Measurements from ENCODE around the gene ABLIM1. TPM values are rescaled to one million over a fixed set of nuclear protein-coding genes. Genes with fewer than 3 reads are reported as not detected.

The ABLIM1 gene
- total and polyA plus RNA-seq, 5 donors = 149 to 462 (median 411) TPM

GRCh38 chr10:114631666-114632417 is 26.2 kb downstream of the ABLIM1 start:
- ATAC-seq = peak; percentile 64 to 67
- intact Hi-C loops (cut with DNase I) = loop anchor here in 2 of 4 donors (10.0 kb wide), 2 partner anchors 53 to 133 kb away; no protein-coding TSS in a partner anchor
- H3K4me3 ChIP-seq (ENCODE audit: low read length) = peak overlapping the region; percentile 97
- peaks cover 14% of the 10 kb centered on the region for H3K4me1 ChIP-seq (ENCODE audit: control insufficient read depth, insufficient read depth, low read length)
- under 1% methylated on average over 53 of the region's 53 CpGs for WGBS
- DNase-seq = peak; percentile 59 to 84 (median 80)
- no peaks in the 10 kb centered on the region for H3K27me3 ChIP-seq (ENCODE audit: control insufficient read depth, insufficient read depth)
- no peaks in the 10 kb centered on the region for H3K9me3 ChIP-seq (ENCODE audit: control insufficient read depth, low read length)
- H3K27ac ChIP-seq (ENCODE audit: low read length) = peak overlapping the region; percentile 87

- H3K27ac ChIP-seq (ENCODE audit: low read length) = peak overlapping the region; percentile 87
- no peaks in the 10 kb centered on the region for H3K9me3 ChIP-seq (ENCODE audit: control insufficient read depth, low read length)
- peaks cover 16% of the 10 kb centered on the region for H3K4me1 ChIP-seq (ENCODE audit: control insufficient read depth, insufficient read depth, low read length)
- WGBS = 26% methylated on average over 9 of the region's 9 CpGs
- H3K27me3 ChIP-seq (ENCODE audit: control insufficient read depth, insufficient read depth) = no peaks in the 10 kb centered on the region
- no peak for ATAC-seq
- DNase-seq = no peak
- intact Hi-C loops (cut with DNase I) = loop anchor here in 2 of 4 donors (10.0 kb wide), 2 partner anchors 54 to 134 kb away; no protein-coding TSS in a partner anchor
- H3K4me3 ChIP-seq (ENCODE audit: low read length) = peak overlapping the region; percentile 97
These were observed 26.9 kb downstream of the ABLIM1 start for GRCh38 chr10:114631090-114631665.

DNA sequence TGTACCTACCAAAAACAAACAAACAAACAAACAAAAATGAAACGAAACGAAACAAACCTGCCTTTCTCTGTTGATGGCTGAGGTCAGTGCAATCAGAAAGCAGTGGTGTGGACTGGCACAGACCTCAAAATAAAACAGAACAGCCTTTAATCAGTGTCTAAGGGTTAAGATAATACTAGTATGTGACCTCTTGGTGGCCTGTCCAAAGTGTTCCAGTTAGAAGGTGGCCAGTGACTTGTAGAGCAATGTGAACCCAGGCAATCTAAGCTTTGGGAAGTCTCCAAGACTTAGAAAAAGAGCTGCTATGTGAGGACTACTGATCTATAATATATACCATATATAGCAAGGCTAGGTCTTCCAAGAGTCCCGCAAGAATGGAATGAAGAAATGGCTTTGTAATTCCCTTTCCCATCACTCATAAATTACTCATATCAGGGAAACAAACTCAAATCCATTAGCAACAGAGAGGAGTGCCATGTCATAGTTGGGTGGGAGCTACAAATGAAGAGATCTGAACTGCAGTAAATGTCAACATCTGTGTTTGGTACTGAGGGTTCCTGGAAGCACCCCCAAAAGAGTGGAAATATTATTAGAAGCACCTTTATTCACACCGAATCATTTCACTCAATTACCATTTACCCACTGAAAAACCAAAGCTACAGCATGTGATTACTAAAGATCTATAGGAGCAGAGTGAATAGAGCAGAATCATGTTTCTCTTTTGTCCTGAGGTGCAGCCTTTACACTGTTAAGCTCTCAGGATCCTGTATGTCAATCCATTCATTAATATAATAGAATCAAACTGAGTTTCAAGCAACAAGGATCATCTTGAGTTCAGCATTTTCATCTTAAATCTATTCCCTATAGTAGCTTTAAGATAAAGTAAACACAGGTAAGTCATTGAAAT is 28.0 kb downstream of the ABLIM1 start:
- intact Hi-C loops (cut with DNase I) = loop anchor here in 3 of 4 donors (5.0 to 10.0 kb wide), 4 partner anchors 52 to 135 kb away; no protein-coding TSS in a partner anchor
- no peak for DNase-seq
- Histone ChIP-seq H3K27ac (ENCODE audit: low read length) (peak overlapping the region; percentile 37), H3K9me3 (ENCODE audit: control insufficient read depth, low read length) (no peaks in the 10 kb centered on the region), H3K4me3 (ENCODE audit: low read length) (peak overlapping the region; percentile 97), H3K4me1 (ENCODE audit: control insufficient read depth, insufficient read depth, low read length) (peaks cover 10% of the 10 kb centered on the region), H3K27me3 (ENCODE audit: control insufficient read depth, insufficient read depth) (no peaks in the 10 kb centered on the region)
- WGBS = 63% methylated on average over 4 of the region's 4 CpGs
- peak; percentile 55 to 57 for ATAC-seq

- H3K27ac ChIP-seq (ENCODE audit: low read length) = peak overlapping the region; percentile 37
- 50% methylated on average over 9 of the region's 9 CpGs for WGBS
- H3K4me1 ChIP-seq (ENCODE audit: control insufficient read depth, insufficient read depth, low read length) = peaks cover 10% of the 10 kb centered on the region
- no peaks in the 10 kb centered on the region for H3K27me3 ChIP-seq (ENCODE audit: control insufficient read depth, insufficient read depth)
- ATAC-seq = peak; percentile 23 to 50
- no peak for DNase-seq
- peak overlapping the region; percentile 97 for H3K4me3 ChIP-seq (ENCODE audit: low read length)
- no peaks in the 10 kb centered on the region for H3K9me3 ChIP-seq (ENCODE audit: control insufficient read depth, low read length)
- intact Hi-C loops (cut with DNase I) = loop anchor here in 2 of 4 donors (5.0 to 10.0 kb wide), 2 partner anchors 53 to 74 kb away; no protein-coding TSS in a partner anchor
These were observed 28.8 kb downstream of the ABLIM1 start for GRCh38 chr10:114629083-114629823.

DNA sequence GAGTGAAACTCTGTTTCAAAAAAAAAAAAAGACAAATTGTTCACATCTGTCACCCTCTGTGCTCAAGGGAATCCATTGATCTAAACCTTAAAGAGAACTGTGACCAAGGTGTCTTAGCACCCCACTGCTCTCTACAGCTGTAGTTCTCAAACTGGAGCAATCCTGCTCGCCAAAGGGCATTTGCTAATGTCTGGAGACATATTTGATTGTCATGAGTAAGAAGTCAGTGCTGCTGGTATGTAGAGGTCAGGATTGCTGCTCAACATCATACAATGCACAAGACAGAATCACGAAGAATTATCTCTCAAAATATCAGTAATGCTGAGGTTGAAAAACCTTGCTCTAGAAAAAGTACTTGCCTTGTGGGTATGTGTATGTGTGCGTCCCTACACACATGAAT is 30.0 kb downstream of the ABLIM1 start:
- Histone ChIP-seq H3K4me1 (ENCODE audit: control insufficient read depth, insufficient read depth, low read length) (peaks cover 11% of the 10 kb centered on the region), H3K27ac (ENCODE audit: low read length) (peak overlapping the region; percentile 12), H3K4me3 (ENCODE audit: low read length) (no peak overlapping the region), H3K27me3 (ENCODE audit: control insufficient read depth, insufficient read depth) (no peaks in the 10 kb centered on the region), H3K9me3 (ENCODE audit: control insufficient read depth, low read length) (no peaks in the 10 kb centered on the region)
- ATAC-seq (no peak), DNase-seq (no peak)
- intact Hi-C loops (cut with DNase I) = loop anchor here in 2 of 4 donors (5.0 to 10.0 kb wide), 2 partner anchors 54 to 73 kb away; no protein-coding TSS in a partner anchor
- WGBS = 86% methylated on average over 3 of the region's 3 CpGs

GRCh38 chr10:114626841-114627240 is 31.2 kb downstream of the ABLIM1 start:
- Histone ChIP-seq H3K27ac (ENCODE audit: low read length) (no peak overlapping the region), H3K4me1 (ENCODE audit: control insufficient read depth, insufficient read depth, low read length) (peaks cover 7% of the 10 kb centered on the region), H3K4me3 (ENCODE audit: low read length) (no peak overlapping the region), H3K27me3 (ENCODE audit: control insufficient read depth, insufficient read depth) (no peaks in the 10 kb centered on the region), H3K9me3 (ENCODE audit: control insufficient read depth, low read length) (no peaks in the 10 kb centered on the region)
- intact Hi-C loops (cut with DNase I) = loop anchor here in 2 of 4 donors (5.0 to 10.0 kb wide), 2 partner anchors 55 to 72 kb away; no protein-coding TSS in a partner anchor
- no peak for ATAC-seq
- WGBS = 94% methylated on average over 1 of the region's 1 CpG
- no peak for DNase-seq

DNA sequence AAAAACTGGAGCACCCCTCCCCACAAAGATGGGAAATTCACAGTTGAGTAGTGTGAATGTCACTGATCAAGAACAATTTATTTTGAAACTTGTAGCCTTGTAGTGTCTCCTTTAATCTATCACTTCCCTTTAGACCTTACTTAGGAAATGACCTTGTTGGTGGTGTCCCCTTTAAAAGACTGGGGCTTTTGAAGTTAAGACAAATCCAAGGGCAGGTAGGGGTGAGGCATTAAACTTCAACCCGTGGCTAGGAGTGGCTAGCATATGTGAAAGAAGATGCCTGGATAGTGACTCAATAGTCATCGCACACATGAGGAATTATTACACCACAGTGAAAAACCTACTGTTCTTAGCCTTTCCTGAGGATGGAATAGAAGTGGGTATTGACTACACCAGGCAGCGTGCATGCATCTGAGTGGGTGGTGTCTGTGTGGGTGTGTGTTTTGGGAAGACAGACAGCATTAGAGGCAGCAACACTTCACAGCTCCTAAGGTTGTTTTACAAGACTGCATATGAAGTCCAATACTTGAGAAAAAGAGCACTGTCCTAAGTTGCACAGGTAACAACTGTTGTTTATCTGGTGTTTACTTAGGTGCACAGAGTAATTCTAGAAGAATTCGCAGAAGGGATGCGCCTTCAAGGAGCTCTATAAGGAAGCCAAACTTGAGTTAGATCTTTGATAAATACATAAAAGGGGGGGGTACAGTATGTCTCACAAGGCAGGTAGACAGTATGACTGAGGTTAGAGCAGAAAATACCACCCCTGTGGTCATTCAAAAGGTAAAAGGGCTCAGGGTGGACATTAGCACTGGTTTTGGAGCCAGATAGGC is 32.9 kb downstream of the ABLIM1 start:
- H3K4me3 ChIP-seq (ENCODE audit: low read length) = no peak overlapping the region
- intact Hi-C loops (cut with DNase I) = loop anchor here in 2 of 4 donors (5.0 to 10.0 kb wide), 3 partner anchors 57 to 73 kb away; no protein-coding TSS in a partner anchor
- peaks cover 9% of the 10 kb centered on the region for H3K4me1 ChIP-seq (ENCODE audit: control insufficient read depth, insufficient read depth, low read length)
- H3K27me3 ChIP-seq (ENCODE audit: control insufficient read depth, insufficient read depth) = no peaks in the 10 kb centered on the region
- no peak overlapping the region for H3K27ac ChIP-seq (ENCODE audit: low read length)
- 91% methylated on average over 5 of the region's 5 CpGs for WGBS
- H3K9me3 ChIP-seq (ENCODE audit: control insufficient read depth, low read length) = no peaks in the 10 kb centered on the region
- DNase-seq (no peak), ATAC-seq (no peak)

- Histone ChIP-seq H3K27ac (ENCODE audit: low read length) (peak overlapping the region; percentile 67), H3K4me3 (ENCODE audit: low read length) (no peak overlapping the region), H3K4me1 (ENCODE audit: control insufficient read depth, insufficient read depth, low read length) (peaks cover 9% of the 10 kb centered on the region), H3K9me3 (ENCODE audit: control insufficient read depth, low read length) (no peaks in the 10 kb centered on the region), H3K27me3 (ENCODE audit: control insufficient read depth, insufficient read depth) (no peaks in the 10 kb centered on the region)
- no peak for ATAC-seq
- DNase-seq = no peak
- intact Hi-C loops (cut with DNase I) = loop anchor here in 2 of 4 donors (5.0 to 10.0 kb wide), 2 partner anchors 70 to 72 kb away; no protein-coding TSS in a partner anchor
- 71% methylated on average over 2 of the region's 2 CpGs for WGBS
These were observed 33.7 kb downstream of the ABLIM1 start for GRCh38 chr10:114624422-114624821.

GRCh38 chr10:114623661-114624294 is 34.3 kb downstream of the ABLIM1 start:
- 41% methylated on average over 2 of the region's 2 CpGs for WGBS
- intact Hi-C loops (cut with DNase I) = loop anchor here in 2 of 4 donors (5.0 to 10.0 kb wide), 2 partner anchors 69 to 71 kb away; no protein-coding TSS in a partner anchor
- peak; percentile 53 to 73 for ATAC-seq
- Histone ChIP-seq H3K27ac (ENCODE audit: low read length) (peak overlapping the region; percentile 67), H3K4me3 (ENCODE audit: low read length) (no peak overlapping the region), H3K27me3 (ENCODE audit: control insufficient read depth, insufficient read depth) (no peaks in the 10 kb centered on the region), H3K9me3 (ENCODE audit: control insufficient read depth, low read length) (no peaks in the 10 kb centered on the region), H3K4me1 (ENCODE audit: control insufficient read depth, insufficient read depth, low read length) (peaks cover 11% of the 10 kb centered on the region)
- no peak for DNase-seq
